WTC11 (cell line): ENCODE data around the gene CLCNKB. TPM values are rescaled to one million over a fixed set of nuclear protein-coding genes. Genes with fewer than 3 reads are reported as not detected.

Source experiments
- ATAC-seq: fragments of 200-7000 bp; cut with Tn5 transposase; 2 replicates; pipeline ENCODE4 v1.10.0; 2021; ENCODE audit warnings: mild to moderate bottlenecking, moderate library complexity
- CTCF ChIA-PET: fragments of 300-600 bp; sonication (Branson Sonifier 250); formaldehyde crosslinking; loops from one replicate; lab custom pipeline; 2021; ENCODE audit warnings: antibody characterized with exemption; lab: Charles Lee
- POLR2A ChIA-PET: fragments of 350-600 bp; sonication (Branson Sonifier 250); formaldehyde crosslinking; loops from one replicate; lab custom pipeline; 2021; ENCODE audit warnings: antibody characterized with exemption; lab: Charles Lee
- DNase-seq: peaks from one replicate; pipeline ENCODE4 v3.0.0; 2021; ENCODE audit warnings: low spot score
- H3K27ac Mint-ChIP-seq: 2 replicates; pipeline ENCODE4 v1.8.0; 2021; ENCODE audit warnings: mixed read lengths
- H3K27me3 Mint-ChIP-seq: 2 replicates; pipeline ENCODE4 v1.8.0; 2021; ENCODE audit warnings: low read depth, mild to moderate bottlenecking, moderate library complexity, mixed read lengths
- H3K36me3 Mint-ChIP-seq: 2 replicates; pipeline ENCODE4 v1.8.0; 2021; ENCODE audit warnings: mixed read lengths
- H3K4me1 Mint-ChIP-seq: 2 replicates; pipeline ENCODE4 v1.8.0; 2022; ENCODE audit warnings: mixed read lengths
- H3K4me3 Mint-ChIP-seq: 2 replicates; pipeline ENCODE4 v1.8.0; 2021; ENCODE audit warnings: mild to moderate bottlenecking, moderate library complexity, mixed read lengths
- H3K9me3 Mint-ChIP-seq: 2 replicates; pipeline ENCODE4 v1.8.0; 2021; ENCODE audit warnings: mixed read lengths
- ARID4B ChIP-seq: sonication (generic); formaldehyde crosslinking; IDR thresholded peaks from 2 replicates; pipeline ENCODE4 v1.8.0; 2023; ENCODE audit warnings: missing genetic modification reagents, mild to moderate bottlenecking, borderline replicate concordance
- ATF2 ChIP-seq: sonication (generic); formaldehyde crosslinking; IDR thresholded peaks from 2 replicates; pipeline ENCODE4 v1.8.1; 2022; ENCODE audit warnings: low read depth, missing genetic modification reagents, borderline replicate concordance
- FOXK1 ChIP-seq: sonication (generic); formaldehyde crosslinking; IDR thresholded peaks from 2 replicates; pipeline ENCODE4 v1.8.0; 2022; ENCODE audit warnings: mild to moderate bottlenecking, moderate library complexity, missing genetic modification reagents
- IRF2 ChIP-seq: sonication (generic); formaldehyde crosslinking; IDR thresholded peaks from 2 replicates; pipeline ENCODE4 v1.8.0; 2022; ENCODE audit warnings: low read depth, missing genetic modification reagents, borderline replicate concordance
- PRDM15 ChIP-seq: sonication (generic); formaldehyde crosslinking; IDR thresholded peaks from 2 replicates; pipeline ENCODE4 v1.8.0; 2022; ENCODE audit warnings: missing genetic modification reagents
- PRRX2 ChIP-seq: fragments of 250-450 bp; sonication (Bioruptor Pico); IDR thresholded peaks from 2 replicates; pipeline ENCODE4 v1.8.0; 2021; ENCODE audit warnings: mild to moderate bottlenecking
- TCF7 ChIP-seq: sonication (generic); formaldehyde crosslinking; IDR thresholded peaks from 2 replicates; pipeline ENCODE4 v1.8.0; 2022; ENCODE audit warnings: mild to moderate bottlenecking, low read depth, missing genetic modification reagents, moderate library complexity
- TEAD4 ChIP-seq: sonication (generic); formaldehyde crosslinking; IDR thresholded peaks from 2 replicates; pipeline ENCODE4 v1.8.0; 2022; ENCODE audit warnings: mild to moderate bottlenecking, missing genetic modification reagents
- ZNF263 ChIP-seq: sonication (generic); formaldehyde crosslinking; IDR thresholded peaks from 2 replicates; pipeline ENCODE4 v1.8.1; 2022; ENCODE audit warnings: low read depth, mild to moderate bottlenecking, moderate library complexity, missing genetic modification reagents
- ZNF532 ChIP-seq: fragments of 250-450 bp; sonication (Bioruptor Pico); IDR thresholded peaks from 2 replicates; pipeline ENCODE4 v1.9.0; 2021; ENCODE audit warnings: mild to moderate bottlenecking, borderline replicate concordance
- total RNA-seq: library from RNA; stranded (reverse); gene quantifications from 3 replicates; pipeline ENCODE4 v1.2.3, GENCODE V29; 2021

CLCNKB gene
- total RNA-seq, 1 experiment from 2014 or later: 1.8 TPM

GRCh38 chr1:16076031-16076864 lies 32.7 kb downstream of the CLCNKB start:
- no peak for DNase-seq
- Mint-ChIP-seq H3K27me3 (peaks cover 45% of the 10 kb centered on the region), H3K4me1 (peaks cover 11% of the 10 kb centered on the region), H3K4me3 (no peak overlapping the region), H3K36me3 (no peaks in the 10 kb centered on the region), H3K9me3 (no peaks in the 10 kb centered on the region), H3K27ac (no peak overlapping the region)
- TF ChIP-seq ATF2 (CRISPR knock-in tag) (no peak), ZNF263 (CRISPR knock-in tag) (no peak), PRDM15 (CRISPR knock-in tag) (no peak), TCF7 (CRISPR knock-in tag) (no peak), ZNF532 (CRISPR knock-in tag) (no peak)
- ChIA-PET POLR2A (no interaction called here), CTCF (interaction anchor here (0.6 to 7.9 kb wide), 3 partner anchors 43 to 115 kb away, joined by 3 to 161 read pairs (median 3); no protein-coding TSS in a partner anchor)
- no peak for ATAC-seq

GRCh38 chr1:16076865-16077238 lies 33.3 kb downstream of the CLCNKB start:
- Mint-ChIP-seq H3K27ac (no peak overlapping the region), H3K4me1 (peaks cover 11% of the 10 kb centered on the region), H3K27me3 (peaks cover 43% of the 10 kb centered on the region), H3K9me3 (no peaks in the 10 kb centered on the region), H3K4me3 (no peak overlapping the region), H3K36me3 (no peaks in the 10 kb centered on the region)
- ChIA-PET CTCF (interaction anchor here (7.9 kb wide), 1 partner anchor 114 kb away, joined by 161 read pairs; no protein-coding TSS in a partner anchor), POLR2A (no interaction called here)
- DNase-seq (no peak), ATAC-seq (no peak)
- no peak for TF ChIP-seq ARID4B (CRISPR knock-in tag)
- TF ChIP-seq FOXK1 (CRISPR knock-in tag): no peak
- TF ChIP-seq PRRX2: no peak
- TF ChIP-seq IRF2 (CRISPR knock-in tag): no peak
- no peak for TF ChIP-seq TEAD4 (CRISPR knock-in tag)
